Coronary artery (tissue), 2 donors: ENCODE results near the gene EXOG.

Source experiments
- DNase-seq: peaks from one replicate; pipeline ENCODE4 v3.0.0-alpha.2; 2017; ENCODE audit warnings: low spot score
- H3K27ac ChIP-seq, 2 donors: fragments of 200-600 bp; sonication (generic); one replicate each; pipeline ENCODE4 v1.5.1; 2016 to 2019
- H3K4me3 ChIP-seq: fragments of 200-600 bp; sonication (generic); 2 replicates; pipeline ENCODE4 v1.5.1; 2016; ENCODE audit warnings: mild to moderate bottlenecking, moderate library complexity
- CTCF ChIP-seq: fragments of 200-600 bp; sonication (generic); IDR thresholded peaks from one replicate; pipeline ENCODE4 v1.5.1; 2019; ENCODE audit warnings: antibody characterized with exemption

Gene EXOG

GRCh38 chr3:38454884-38455638, 41.1 kb upstream of the EXOG start:
- DNase-seq: peak; percentile 82
- H3K4me3 ChIP-seq: peak overlapping the region; percentile 77
- peak overlapping the region; percentile 64 to 90 for H3K27ac ChIP-seq
- TF ChIP-seq CTCF: no peak

GRCh38 chr3:38455639-38456430, 40.3 kb upstream of the EXOG start:
- Histone ChIP-seq H3K27ac (peak overlapping the region; percentile 64 to 90), H3K4me3 (peak overlapping the region; percentile 77)
- TF ChIP-seq CTCF: no peak
- no peak for DNase-seq

GRCh38 chr3:38457111-38458003, 38.8 kb upstream of the EXOG start:
- TF ChIP-seq CTCF: no peak
- no peak overlapping the region for H3K27ac ChIP-seq
- no peak for DNase-seq
- no peak overlapping the region for H3K4me3 ChIP-seq

- Histone ChIP-seq H3K4me3 (peak overlapping the region; percentile 15), H3K27ac (peak overlapping the region; percentile 19 to 65)
- TF ChIP-seq CTCF: no peak
- DNase-seq: no peak
Observed at GRCh38 chr3:38458796-38459498, 37.2 kb upstream of the EXOG start.

- Histone ChIP-seq H3K27ac (peak overlapping the region; percentile 19 to 65), H3K4me3 (peak overlapping the region; percentile 15)
- DNase-seq: no peak
- TF ChIP-seq CTCF: no peak
Observed at GRCh38 chr3:38459499-38460048, 36.6 kb upstream of the EXOG start.
